Mesodermal cell (in vitro differentiated cells): ENCODE results near the gene GFPT2. TPM values are rescaled to one million over a fixed set of nuclear protein-coding genes. Genes with fewer than 3 reads are reported as not detected.

ENCODE experiments used
- H3K27ac ChIP-seq: 2 replicates; pipeline ENCODE4 v1.7.0; 2013; ENCODE audit warnings: mild to moderate bottlenecking, low read depth, low read length, moderate library complexity; ENCODE audit not compliant: severe bottlenecking
- H3K36me3 ChIP-seq: 2 replicates; pipeline ENCODE4 v1.7.1; 2013; ENCODE audit warnings: mild to moderate bottlenecking, low read length, moderate library complexity; ENCODE audit not compliant: control insufficient read depth, insufficient read depth
- H3K4me1 ChIP-seq: one replicate; pipeline ENCODE4 v1.7.1; 2013; ENCODE audit warnings: mild to moderate bottlenecking, low read length; ENCODE audit not compliant: insufficient read depth, control insufficient read depth, poor library complexity, severe bottlenecking
- H3K4me3 ChIP-seq: 2 replicates; pipeline ENCODE4 v1.7.0; 2013; ENCODE audit warnings: low read length, control low read depth, mild to moderate bottlenecking; ENCODE audit not compliant: insufficient read depth, poor library complexity, severe bottlenecking; ENCODE audit errors: extremely low read depth
- H3K9me3 ChIP-seq: 2 replicates; pipeline ENCODE4 v1.7.1; 2013; ENCODE audit warnings: mild to moderate bottlenecking, low read length, moderate library complexity; ENCODE audit not compliant: control insufficient read depth
- WGBS, 2 experiments: methylation state at CpG; one replicate each; pipeline ENCODE4 v1.1.5; 2013; ENCODE audit warnings: missing lambda C conversion rate in 2 of 2; ENCODE audit not compliant: insufficient coverage in 2 of 2; 5-methylcytosine and 5-hydroxymethylcytosine counted together
- polyA plus RNA-seq, 2 experiments: library from polyadenylated mRNA; stranded (reverse); fragments of 50-300 nt; gene quantifications; one replicate each; pipeline ENCODE4 v1.2.3, GENCODE V29; 2013

The GFPT2 gene
- polyA plus RNA-seq (2013, experiment 1 of 2), result 66.0 TPM
- 64.2 TPM for polyA plus RNA-seq (2013, experiment 2 of 2)

- peak within 1 kb of the TSS; percentile 5 for H3K27ac ChIP-seq
- no peaks in the 10 kb centered on the region for H3K36me3 ChIP-seq
- 0 to 1% methylated on average over 59 to 76 of the region's 106 CpGs for WGBS, 2 experiments
- H3K4me3 ChIP-seq, result peak within 1 kb of the TSS; percentile 76
- no peaks in the 10 kb centered on the region for H3K9me3 ChIP-seq
- peaks cover 16% of the 10 kb centered on the region for H3K4me1 ChIP-seq
Measured at GRCh38 chr5:180353048-180353979, at the start of gene GFPT2. Gene GFPT2, minus strand, starts transcription at chr5:180353336. Its CDS starts 119 bp downstream, at chr5:180353217.

GRCh38 chr5:180402716-180403115, 49.6 kb upstream of the GFPT2 start:
- no peaks in the 10 kb centered on the region for H3K4me1 ChIP-seq
- no peaks in the 10 kb centered on the region for H3K36me3 ChIP-seq
- H3K27ac ChIP-seq, result no peak overlapping the region
- WGBS, 2 experiments, result 92% methylated on average over 8 to 12 of the region's 13 CpGs
- H3K4me3 ChIP-seq, result no peak overlapping the region
- H3K9me3 ChIP-seq, result no peaks in the 10 kb centered on the region

- 96 to 97% methylated on average over 9 to 10 of the region's 11 CpGs for WGBS, 2 experiments
- Histone ChIP-seq H3K9me3 (no peaks in the 10 kb centered on the region), H3K36me3 (no peaks in the 10 kb centered on the region), H3K27ac (no peak overlapping the region), H3K4me3 (no peak overlapping the region), H3K4me1 (no peaks in the 10 kb centered on the region)
Measured at GRCh38 chr5:180401229-180401907, 48.2 kb upstream of the GFPT2 start.

- no peak overlapping the region for H3K4me3 ChIP-seq
- H3K9me3 ChIP-seq, result no peaks in the 10 kb centered on the region
- no peaks in the 10 kb centered on the region for H3K36me3 ChIP-seq
- WGBS, 2 experiments, result 81 to 84% methylated on average over 9 of the region's 9 CpGs
- H3K4me1 ChIP-seq, result no peaks in the 10 kb centered on the region
- H3K27ac ChIP-seq, result no peak overlapping the region
Measured at GRCh38 chr5:180400416-180400815, 47.3 kb upstream of the GFPT2 start.

- Histone ChIP-seq H3K9me3 (no peaks in the 10 kb centered on the region), H3K4me1 (no peaks in the 10 kb centered on the region), H3K27ac (no peak overlapping the region), H3K4me3 (no peak overlapping the region), H3K36me3 (no peaks in the 10 kb centered on the region)
- 90 to 95% methylated on average over 15 to 18 of the region's 20 CpGs for WGBS, 2 experiments
Measured at GRCh38 chr5:180399401-180400215, 46.5 kb upstream of the GFPT2 start.

- 86 to 88% methylated on average over 12 of the region's 12 CpGs for WGBS, 2 experiments
- Histone ChIP-seq H3K4me1 (no peaks in the 10 kb centered on the region), H3K27ac (no peak overlapping the region), H3K36me3 (no peaks in the 10 kb centered on the region), H3K9me3 (no peaks in the 10 kb centered on the region), H3K4me3 (no peak overlapping the region)
Measured at GRCh38 chr5:180396926-180397325, 43.8 kb upstream of the GFPT2 start.

GRCh38 chr5:180395540-180396274, 42.6 kb upstream of the GFPT2 start:
- Histone ChIP-seq H3K4me1 (no peaks in the 10 kb centered on the region), H3K4me3 (no peak overlapping the region), H3K36me3 (no peaks in the 10 kb centered on the region), H3K27ac (no peak overlapping the region), H3K9me3 (no peaks in the 10 kb centered on the region)
- WGBS, 2 experiments, result 88 to 90% methylated on average over 13 to 14 of the region's 16 CpGs

- Histone ChIP-seq H3K36me3 (no peaks in the 10 kb centered on the region), H3K4me3 (no peak overlapping the region), H3K27ac (no peak overlapping the region), H3K9me3 (no peaks in the 10 kb centered on the region), H3K4me1 (peaks cover 2% of the 10 kb centered on the region)
- 91 to 96% methylated on average over 12 to 13 of the region's 13 CpGs for whole genome bisulfite sequencing, 2 experiments
Measured at GRCh38 chr5:180394031-180394636, 41.0 kb upstream of the GFPT2 start.

GRCh38 chr5:180391276-180391675, 38.1 kb upstream of the GFPT2 start:
- H3K27ac ChIP-seq, result no peak overlapping the region
- no peaks in the 10 kb centered on the region for H3K9me3 ChIP-seq
- WGBS, 2 experiments, result 82 to 91% methylated on average over 7 of the region's 7 CpGs
- peaks cover 2% of the 10 kb centered on the region for H3K4me1 ChIP-seq
- H3K36me3 ChIP-seq, result no peaks in the 10 kb centered on the region
- no peak overlapping the region for H3K4me3 ChIP-seq
